Measurements from ENCODE around the gene USH2A.

GRCh38 chr1:216215169-216215568, 208.1 kb downstream of the USH2A start:
- TF ChIP-seq ZFP3 (tag by site-specific recombination; IDR thresholded peaks at IDR 0.05; ENCODE audit: low read depth): no peak
- TF ChIP-seq BCL11A (tag by site-specific recombination; IDR thresholded peaks at IDR 0.05; ENCODE audit: low read depth): no peak

Measured in HEK293 (cell line).